IMR-90 (cell line): ENCODE measurements around the gene UBLCP1. TPM values are rescaled to one million over a fixed set of nuclear protein-coding genes. Genes with fewer than 3 reads are reported as not detected.

Experiments
- ATAC-seq: fragments of 200-7000 bp; cut with Tn5 transposase; 2 replicates; pipeline ENCODE4 v1.9.1; 2020; ENCODE audit warnings: low read depth, mild to moderate bottlenecking, moderate library complexity
- BruUV-seq: library from RNA; stranded (reverse); fragments of 400-500 nt; replicated peaks from 2 replicates; lab custom pipeline; 2021; lab: Mats Ljungman, UMichigan
- CTCF ChIA-PET: fragments of 300-600 bp; formaldehyde crosslinking; extraction: SDS; loops from one replicate; lab custom pipeline; 2021; ENCODE audit warnings: antibody characterized with exemption; lab: Yijun Ruan, JAX
- POLR2A ChIA-PET: fragments of 300-600 bp; sonication (Branson Sonifier 250); formaldehyde crosslinking; loops from one replicate; lab custom pipeline; 2022; ENCODE audit warnings: antibody characterized with exemption; ENCODE audit not compliant: unreplicated experiment; lab: Charles Lee
- DNase-seq: peaks from one replicate; pipeline ENCODE4 v3.0.0; 2013
- H2AFZ ChIP-seq: replicated peaks from 2 replicates; pipeline ENCODE3; 2013; ENCODE audit warnings: low read length, mild to moderate bottlenecking; ENCODE audit not compliant: poor library complexity
- H2AK5ac ChIP-seq: 2 replicates; pipeline ENCODE4 v1.6.1; 2013; ENCODE audit warnings: low read depth, low read length, inconsistent platforms
- H2AK9ac ChIP-seq: replicated peaks from 2 replicates; pipeline ENCODE3; 2013; ENCODE audit warnings: mild to moderate bottlenecking, low read depth, low read length, moderate library complexity; ENCODE audit not compliant: poor library complexity
- H2BK120ac ChIP-seq: 2 replicates; pipeline ENCODE4 v1.6.1; 2013; ENCODE audit warnings: low read depth, low read length, inconsistent platforms
- H2BK15ac ChIP-seq: 3 replicates; pipeline ENCODE4 v1.6.1; 2013; ENCODE audit warnings: low read depth, low read length, inconsistent platforms
- H2BK20ac ChIP-seq: 2 replicates; pipeline ENCODE4 v1.6.1; 2013; ENCODE audit warnings: low read depth, mild to moderate bottlenecking, inconsistent platforms, low read length, moderate library complexity
- H2BK5ac ChIP-seq: 2 replicates; pipeline ENCODE4 v1.6.1; 2013; ENCODE audit warnings: mild to moderate bottlenecking, low read depth, low read length, inconsistent platforms; ENCODE audit not compliant: poor library complexity, severe bottlenecking
- H3K14ac ChIP-seq: replicated peaks from 2 replicates; pipeline ENCODE4 v1.6.1; 2013; ENCODE audit warnings: low read depth, low read length, inconsistent platforms
- H3K18ac ChIP-seq: 2 replicates; pipeline ENCODE4 v1.6.1; 2013; ENCODE audit warnings: low read depth, low read length, control low read depth
- H3K23ac ChIP-seq: 2 replicates; pipeline ENCODE4 v1.6.1; 2013; ENCODE audit warnings: low read depth, low read length, inconsistent platforms
- H3K27ac ChIP-seq: 2 replicates; pipeline ENCODE4 v1.5.1; 2013; ENCODE audit warnings: mild to moderate bottlenecking, control low read depth, low read length; ENCODE audit not compliant: insufficient read depth
- H3K27me3 ChIP-seq: 2 replicates; pipeline ENCODE4 v1.6.1; 2013; ENCODE audit warnings: low read length; ENCODE audit not compliant: control insufficient read depth, insufficient read depth
- H3K36me3 ChIP-seq: 2 replicates; pipeline ENCODE4 v1.6.1; 2013; ENCODE audit warnings: low read length, mixed read lengths; ENCODE audit not compliant: control insufficient read depth, insufficient read depth
- H3K4ac ChIP-seq: 2 replicates; pipeline ENCODE4 v1.6.1; 2013; ENCODE audit warnings: low read depth, low read length, inconsistent platforms
- H3K4me1 ChIP-seq: 2 replicates; pipeline ENCODE4 v1.6.1; 2013; ENCODE audit warnings: low read length, mixed read lengths; ENCODE audit not compliant: control insufficient read depth, insufficient read depth
- H3K4me2 ChIP-seq: 2 replicates; pipeline ENCODE4 v1.6.1; 2013; ENCODE audit warnings: low read depth, mild to moderate bottlenecking, control low read depth, low read length, moderate library complexity
- H3K4me3 ChIP-seq: 2 replicates; pipeline ENCODE4 v1.5.1; 2013; ENCODE audit warnings: low read depth, mild to moderate bottlenecking, control low read depth, low read length, moderate library complexity; ENCODE audit not compliant: insufficient read depth
- H3K56ac ChIP-seq: 2 replicates; pipeline ENCODE4 v1.6.1; 2013; ENCODE audit warnings: low read length, inconsistent platforms; ENCODE audit not compliant: insufficient read depth; ENCODE audit errors: extremely low read depth
- H3K79me1 ChIP-seq, 2 experiments: 2 replicates each; pipeline ENCODE4 v1.6.1; 2013; ENCODE audit warnings: low read length in 2 of 2, inconsistent platforms in 1 of 2, low read depth in 1 of 2
- H3K9ac ChIP-seq: 2 replicates; pipeline ENCODE4 v1.6.1; 2013; ENCODE audit warnings: low read depth, low read length, control low read depth
- H3K9me1 ChIP-seq: 2 replicates; pipeline ENCODE4 v1.6.1; 2013; ENCODE audit warnings: low read length, inconsistent platforms; ENCODE audit not compliant: insufficient read depth
- H3K9me3 ChIP-seq: 2 replicates; pipeline ENCODE4 v1.6.1; 2013; ENCODE audit warnings: low read length; ENCODE audit not compliant: control insufficient read depth, insufficient read depth
- H4K20me1 ChIP-seq: 2 replicates; pipeline ENCODE4 v1.6.1; 2013; ENCODE audit warnings: low read length, inconsistent platforms; ENCODE audit not compliant: insufficient read depth
- H4K5ac ChIP-seq: 2 replicates; pipeline ENCODE4 v1.6.1; 2013; ENCODE audit warnings: mild to moderate bottlenecking, low read depth, low read length, control low read depth
- H4K8ac ChIP-seq, 2 experiments: 2 replicates each; pipeline ENCODE4 v1.6.1; 2013; ENCODE audit warnings: low read depth in 2 of 2, low read length in 2 of 2, control low read depth in 1 of 2, inconsistent platforms in 1 of 2
- H4K91ac ChIP-seq: 2 replicates; pipeline ENCODE4 v1.6.1; 2013; ENCODE audit warnings: low read depth, low read length, inconsistent platforms; ENCODE audit not compliant: insufficient read depth
- CHD1 ChIP-seq: IDR thresholded peaks from 2 replicates; pipeline ENCODE4 v1.6.1; 2012; ENCODE audit warnings: low read depth, low read length, improper control_type of control experiment
- CTCF ChIP-seq: conservative IDR thresholded peaks from 2 replicates; pipeline ENCODE4 v1.5.1; 2012; ENCODE audit warnings: mild to moderate bottlenecking, low read depth, low read length, improper control_type of control experiment
- RFX5 ChIP-seq: IDR thresholded peaks from 2 replicates; pipeline ENCODE4 v1.8.0; 2012; ENCODE audit warnings: low read depth, mild to moderate bottlenecking, low read length, moderate library complexity
- WGBS, 2 experiments: methylation state at CpG; one replicate each; pipeline versions ENCODE4 v1.1.5 to v1.1.7; 2013; ENCODE audit warnings: missing lambda C conversion rate in 2 of 2; ENCODE audit not compliant: insufficient read length in 1 of 2; ENCODE audit errors: extremely low coverage in 2 of 2; 5-methylcytosine and 5-hydroxymethylcytosine counted together
- dilution Hi-C: fragments of 300-500 bp; cut with HindIII; formaldehyde crosslinking; loops from one replicate; pipeline ENCODE4 v1.14.3; 2018; ENCODE audit warnings: low sequenced_read_pairs; ENCODE audit not compliant: unreplicated experiment
- in situ Hi-C: fragments of 300-500 bp; cut with MboI; formaldehyde crosslinking; loops from 3 replicates; pipeline ENCODE4 v1.14.3; 2019; ENCODE audit warnings: low sequenced_read_pairs, inconsistent platforms, mixed read lengths
- intact Hi-C: fragments of 100-400 bp; cut with micrococcal nuclease; formaldehyde crosslinking; loops from 2 replicates; pipeline ENCODE4 v1.10.0; 2022
- polyA plus RNA-seq, 3 experiments: library from polyadenylated mRNA; depleted of rRNA; stranded (reverse); fragments of >200 nt; gene quantifications; 2 replicates each; pipeline ENCODE4 v1.2.3, GENCODE V29; 2012; ENCODE audit warnings: low replicate concordance in 1 of 3
- total RNA-seq: library from RNA; depleted of rRNA; stranded (reverse); fragments of >200 nt; gene quantifications from 2 replicates; pipeline ENCODE4 v1.2.3, GENCODE V29; 2012

Gene UBLCP1
- total and polyA plus RNA-seq, 2 of the 4 experiments (the other 2 are of a cell fraction): 11.7 to 17.5 TPM

- H3K4me1 ChIP-seq: peaks cover 4% of the 10 kb centered on the region; the same call in 1 of the 2 replicates
- no CpG with 5 or more reads among the region's 6 CpGs for WGBS, 2 experiments
- no peak overlapping the region for H3K27ac ChIP-seq
- H3K9me3 ChIP-seq: no peaks in the 10 kb centered on the region
- POLR2A ChIA-PET: no interaction called here
- no peak overlapping the region; the same call in 1 of the 2 replicates for H2BK20ac ChIP-seq
- H3K9me1 ChIP-seq: peaks cover 15% of the 10 kb centered on the region
- H3K18ac ChIP-seq: no peak overlapping the region
- no peak overlapping the region for H3K56ac ChIP-seq
- dilution Hi-C loops (no loop called here), intact Hi-C loops (loop anchor here (5.0 kb wide), 2 partner anchors 584 to 634 kb away; partner anchors contain the start of gene ADRA1B), in situ Hi-C loops (no loop called here)
- TF ChIP-seq CHD1: no peak
- TF ChIP-seq RFX5: no peak
- TF ChIP-seq CTCF: no peak
- H3K4me2 ChIP-seq: no peak overlapping the region
- H3K36me3 ChIP-seq: no peaks in the 10 kb centered on the region
- no peak for DNase-seq
- H2BK15ac ChIP-seq: no peak overlapping the region
- H3K27me3 ChIP-seq: no peaks in the 10 kb centered on the region
- H4K5ac ChIP-seq: no peak overlapping the region
- H3K4me3 ChIP-seq: no peak overlapping the region
- no peak overlapping the region for H2AK9ac ChIP-seq
- H2BK120ac ChIP-seq: no peak overlapping the region
- no peak overlapping the region for H2AFZ ChIP-seq
- H4K8ac ChIP-seq: no peak overlapping the region
- CTCF ChIA-PET: interaction anchor here (0.6 to 1.3 kb wide), 3 partner anchors 8 to 239 kb away, joined by 3 to 5 read pairs (median 4); no protein-coding TSS in a partner anchor
- H3K4ac ChIP-seq: no peak overlapping the region
- H2BK5ac ChIP-seq: no peak overlapping the region
- H4K91ac ChIP-seq: no peak overlapping the region
- H4K20me1 ChIP-seq: no peaks in the 10 kb centered on the region
- H3K23ac ChIP-seq: no peak overlapping the region
- no peaks in the 10 kb centered on the region for H3K79me1 ChIP-seq
- no peak overlapping the region for H3K9ac ChIP-seq
- no TSS peak for BruUV-seq
- ATAC-seq: no peak
- no peak overlapping the region for H2AK5ac ChIP-seq
- H3K14ac ChIP-seq: no peak overlapping the region
These were observed 69.9 kb downstream of the UBLCP1 start for GRCh38 chr5:159332800-159333544.
